ENCODE measurements around the gene NMT1.

Gene NMT1

GRCh38 chr17:45135978-45136791, 75.1 kb downstream of the NMT1 start:
- no peak for DNase-seq (ENCODE audit: low spot score)

GRCh38 chr17:45136846-45137560, 75.9 kb downstream of the NMT1 start:
- DNase-seq (ENCODE audit: low spot score), result no peak

GRCh38 chr17:45137561-45138305, 76.6 kb downstream of the NMT1 start:
- no peak for DNase-seq (ENCODE audit: low spot score)

GRCh38 chr17:45138911-45139532, 77.9 kb downstream of the NMT1 start:
- DNase-seq (ENCODE audit: low spot score), result no peak

GRCh38 chr17:45139533-45139920, 78.4 kb downstream of the NMT1 start:
- no peak for DNase-seq (ENCODE audit: low spot score)

GRCh38 chr17:45143094-45143670, 82.1 kb downstream of the NMT1 start:
- DNase-seq (ENCODE audit: low spot score), result no peak

- no peak for DNase-seq (ENCODE audit: low spot score)
Observed at GRCh38 chr17:45143767-45144198, 82.7 kb downstream of the NMT1 start.

GRCh38 chr17:45144199-45145034, 83.3 kb downstream of the NMT1 start:
- no peak for DNase-seq (ENCODE audit: low spot score)

- no peak for DNase-seq (ENCODE audit: low spot score)
Observed at GRCh38 chr17:45145035-45145389, 83.9 kb downstream of the NMT1 start.

- no peak for DNase-seq (ENCODE audit: low spot score)
Observed at GRCh38 chr17:45146166-45146565, 85.0 kb downstream of the NMT1 start.

- DNase-seq (ENCODE audit: low spot score), result no peak
Observed at GRCh38 chr17:45146592-45146889, 85.4 kb downstream of the NMT1 start.

GRCh38 chr17:45146890-45147580, 85.9 kb downstream of the NMT1 start:
- DNase-seq (ENCODE audit: low spot score), result peak; percentile 67

GRCh38 chr17:45147581-45148182, 86.6 kb downstream of the NMT1 start:
- DNase-seq (ENCODE audit: low spot score), result peak; percentile 97

- peak; percentile 99 for DNase-seq (ENCODE audit: low spot score)
Observed at GRCh38 chr17:45148183-45149036, 87.3 kb downstream of the NMT1 start, which contains the start of gene HEXIM1. Gene HEXIM1, plus strand, starts transcription at chr17:45148475. Its CDS starts 716 bp downstream, at chr17:45149191.

- DNase-seq (ENCODE audit: low spot score), result peak; percentile 91
Observed at GRCh38 chr17:45149037-45149668, 88.0 kb downstream of the NMT1 start.

GRCh38 chr17:45149669-45150664, 88.8 kb downstream of the NMT1 start:
- peak; percentile 60 for DNase-seq (ENCODE audit: low spot score)
